Mammary epithelial cell (primary cell): Measurements from ENCODE around the gene ODAD3.
"Not testable (repeated sequence)": the region's sequence is repeated elsewhere in the genome, so short reads cannot be mapped to it uniquely, and the experiment has no call there.

ENCODE experiments used
- CTCF ChIP-seq, 2 donors: IDR thresholded peaks in 1 of 2; conservative IDR thresholded peaks in 1 of 2; 2 replicates each; pipeline ENCODE4 v1.5.1; 2011 to 2012; ENCODE audit warnings: inconsistent platforms in 2 of 2, low read length in 2 of 2, mild to moderate bottlenecking in 2 of 2, control low read depth in 1 of 2, low read depth in 1 of 2; ENCODE audit not compliant: insufficient read depth in 1 of 2; ENCODE audit errors: extremely low read depth in 1 of 2
- EZH2 ChIP-seq: IDR thresholded peaks from 2 replicates; pipeline ENCODE4 v1.6.1; 2012; ENCODE audit warnings: low read length, inconsistent platforms, borderline replicate concordance

GRCh38 chr19:11475343-11475742 lies 40.4 kb upstream of the ODAD3 start:
- TF ChIP-seq CTCF (conservative IDR thresholded peaks at IDR 0.05 in 1 of 2, IDR thresholded peaks at IDR 0.05 in 1 of 2; ENCODE audit: extremely low read depth in 1 of 2, insufficient read depth in 1 of 2, low read depth in 1 of 2, low read length in 2 of 2); EZH2: not testable (repeated sequence)
